ENCODE results near the gene SLC11A2. TPM values are rescaled to one million over a fixed set of nuclear protein-coding genes. Genes with fewer than 3 reads are reported as not detected.
A peak's percentile ranks its signal among the peaks of the same experiment; 100 is the strongest.

The SLC11A2 gene
- total and polyA plus RNA-seq, 2 experiments from 2014 or later, result 19.4 to 48.9 TPM

- H3K4me2 ChIP-seq, result no peak within 1 kb of the TSS
- no peak within 1 kb of the TSS for H3K27ac ChIP-seq (ENCODE audit: low read depth)
- no peak within 1 kb of the TSS for H3K27ac Mint-ChIP-seq
- TF ChIP-seq JUNB (IDR thresholded peaks at IDR 0.05; ENCODE audit: unreplicated experiment), result no peak
- no peak for TF ChIP-seq NANOG (IDR thresholded peaks at IDR 0.05; ENCODE audit: borderline replicate concordance)
- no peak for TF ChIP-seq EZH2 (IDR thresholded peaks at IDR 0.05; ENCODE audit: low read depth, unreplicated experiment)
- TF ChIP-seq ZNF462 (CRISPR knock-in tag; IDR thresholded peaks at IDR 0.05), result no peak
- TF ChIP-seq ETS1 (IDR thresholded peaks at IDR 0.05), result no peak
- TF ChIP-seq STAT1 (IDR thresholded peaks at IDR 0.05; ENCODE audit: unreplicated experiment), result no peak
- H3K4me1 ChIP-seq (ENCODE audit: insufficient read depth), result no peaks in the 10 kb centered on the region
- DNase-seq (ENCODE audit: low spot score), result peak; percentile 11
- H3K9me3 Mint-ChIP-seq, result peaks cover 11% of the 10 kb centered on the region; the same call in 2 of the 3 replicates
- H3F3A ChIP-seq (replicated peaks; ENCODE audit: low read depth), result 0 out of 2 replicates have a peak, but pooled peaks cover 3% of the 10 kb centered on the region
- H3K4me3 ChIP-seq, result no peak within 1 kb of the TSS
- no peaks in the 10 kb centered on the region for H3K27me3 ChIP-seq (ENCODE audit: insufficient read depth)
- H4K20me1 ChIP-seq (replicated peaks; ENCODE audit: insufficient read depth), result no peaks in the 10 kb centered on the region
- no peaks in the 10 kb centered on the region; the same call in 2 of the 3 replicates for H3K36me3 Mint-ChIP-seq (ENCODE audit: low read depth)
- peaks cover 7% of the 10 kb centered on the region for H3K27me3 Mint-ChIP-seq (ENCODE audit: insufficient read depth, low read depth, poor library complexity)
- H3K4me1 Mint-ChIP-seq, result peaks cover 3% of the 10 kb centered on the region; the same call in 1 of the 3 replicates
- ATAC-seq, result peak; percentile 59
- H3K36me3 ChIP-seq (ENCODE audit: insufficient read depth), result peaks cover 5% of the 10 kb centered on the region; the same call in 1 of the 2 replicates
- H2AFZ ChIP-seq, result no peak within 1 kb of the TSS
- H3K79me2 ChIP-seq (replicated peaks; ENCODE audit: insufficient read depth), result no peaks in the 10 kb centered on the region
- H3K9me2 ChIP-seq (ENCODE audit: insufficient read depth), result no peaks in the 10 kb centered on the region
- H3K4me3 Mint-ChIP-seq, result no peak within 1 kb of the TSS
Measured at GRCh38 chr12:50952510-50952909, 73.7 kb downstream of the SLC11A2 start, which contains the start of gene HIGD1C. Gene HIGD1C (plus strand): TSS chr12:50952544. CDS start chr12:50953999, 1,455 bp downstream.

All from GM23338 (cell line).